ENCODE measurements around the gene OXSR1.
"Not testable (repeated sequence)": the region's sequence is repeated elsewhere in the genome, so short reads cannot be mapped to it uniquely, and the experiment has no call there.

Gene OXSR1

GRCh38 chr3:38276917-38277630, 111.7 kb downstream of the OXSR1 start:
- Histone ChIP-seq H3K27ac (ENCODE audit: low read depth, low read length) (no peak overlapping the region), H3K36me3 (ENCODE audit: control insufficient read depth, insufficient read depth, low read length) (no peaks in the 10 kb centered on the region), H3K9ac (ENCODE audit: low read depth, low read length) (no peak overlapping the region), H3K27me3 (ENCODE audit: control insufficient read depth, insufficient read depth, low read length) (no peaks in the 10 kb centered on the region), H3K9me3 (ENCODE audit: control insufficient read depth, insufficient read depth, low read length) (no peaks in the 10 kb centered on the region), H3K4me3 (ENCODE audit: low read depth, low read length) (no peak overlapping the region), H3K4me1 (ENCODE audit: control insufficient read depth, insufficient read depth, low read length) (no peaks in the 10 kb centered on the region)

DNA sequence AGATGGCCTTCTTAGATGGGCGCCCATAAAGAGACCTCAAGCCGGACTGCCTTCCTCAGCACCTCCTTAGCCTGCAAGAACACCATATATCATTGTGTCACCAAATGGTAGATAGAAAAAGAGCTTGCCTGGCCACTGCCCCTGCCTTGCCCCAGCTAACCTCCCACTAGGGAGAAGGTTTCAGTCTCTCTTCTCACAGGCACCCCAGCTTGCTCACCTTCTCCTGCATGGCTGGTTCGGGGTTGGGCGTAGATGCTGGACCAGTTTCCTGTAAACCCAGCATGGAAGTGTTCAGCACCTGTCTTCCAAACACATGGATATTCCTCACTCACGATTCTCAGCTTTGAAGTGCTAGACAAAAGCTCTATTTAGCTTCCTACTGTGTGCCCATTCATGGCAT, 113.5 kb downstream of the OXSR1 start:
- Histone ChIP-seq H3K27ac (ENCODE audit: low read depth, low read length) (no peak overlapping the region), H3K4me1 (ENCODE audit: control insufficient read depth, insufficient read depth, low read length) (no peaks in the 10 kb centered on the region), H3K9ac (ENCODE audit: low read depth, low read length) (no peak overlapping the region), H3K9me3 (ENCODE audit: control insufficient read depth, insufficient read depth, low read length) (no peaks in the 10 kb centered on the region), H3K27me3 (ENCODE audit: control insufficient read depth, insufficient read depth, low read length) (no peaks in the 10 kb centered on the region), H3K4me3 (ENCODE audit: low read depth, low read length) (no peak overlapping the region), H3K36me3 (ENCODE audit: control insufficient read depth, insufficient read depth, low read length) (no peaks in the 10 kb centered on the region)

DNA sequence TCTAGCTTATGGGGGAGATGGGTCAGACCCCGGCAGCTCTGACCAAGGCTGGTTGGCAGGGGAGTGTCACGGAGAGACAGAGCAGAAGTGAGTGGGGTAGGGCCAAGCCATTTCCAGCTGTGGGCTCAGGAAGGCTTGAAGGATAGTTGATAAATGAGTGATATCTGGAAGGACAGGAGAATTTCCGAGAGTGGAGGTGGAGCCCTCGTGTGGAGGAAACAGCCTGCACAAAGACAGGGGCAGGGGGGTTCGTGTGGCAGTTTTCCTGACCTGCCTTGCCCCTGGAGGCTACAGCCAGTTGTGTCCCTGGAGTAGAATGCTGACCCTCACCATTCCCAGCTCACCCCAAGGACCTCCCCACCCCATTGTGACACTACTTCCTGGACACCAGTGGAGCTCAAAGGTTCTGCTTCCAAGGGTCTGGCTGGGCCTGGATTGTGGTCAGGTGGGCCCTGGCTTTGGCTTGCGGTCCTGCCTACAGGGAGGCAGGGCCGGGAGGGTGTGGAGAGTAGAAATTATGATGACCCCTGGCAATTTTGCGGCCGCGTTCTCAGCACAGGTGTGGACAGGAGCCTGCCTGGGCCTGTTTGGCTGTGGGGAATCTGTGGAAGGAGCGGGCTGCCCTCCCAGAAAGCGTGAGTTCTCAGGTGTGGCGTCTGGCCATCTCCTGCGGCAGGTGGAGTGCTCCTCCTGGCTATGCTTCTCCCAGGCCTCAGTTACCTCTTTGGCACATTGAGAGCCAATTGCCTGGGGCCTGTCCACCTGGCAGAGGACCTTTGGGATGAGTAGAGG, 116.8 kb downstream of the OXSR1 start, which contains the start of gene SLC22A14:
Gene SLC22A14 (plus strand): TSS at position 400 of the 792 bp plus-strand sequence. CDS start 23,733 bp downstream, outside the sequence.
- Histone ChIP-seq H3K4me3 (ENCODE audit: low read depth, low read length) (no peak within 1 kb of the TSS), H3K4me1 (ENCODE audit: control insufficient read depth, insufficient read depth, low read length) (no peaks in the 10 kb centered on the region), H3K9me3 (ENCODE audit: control insufficient read depth, insufficient read depth, low read length) (no peaks in the 10 kb centered on the region), H3K27ac (ENCODE audit: low read depth, low read length) (no peak within 1 kb of the TSS), H3K36me3 (ENCODE audit: control insufficient read depth, insufficient read depth, low read length) (no peaks in the 10 kb centered on the region), H3K9ac (ENCODE audit: low read depth, low read length) (no peak within 1 kb of the TSS), H3K27me3 (ENCODE audit: control insufficient read depth, insufficient read depth, low read length) (no peaks in the 10 kb centered on the region)

DNA sequence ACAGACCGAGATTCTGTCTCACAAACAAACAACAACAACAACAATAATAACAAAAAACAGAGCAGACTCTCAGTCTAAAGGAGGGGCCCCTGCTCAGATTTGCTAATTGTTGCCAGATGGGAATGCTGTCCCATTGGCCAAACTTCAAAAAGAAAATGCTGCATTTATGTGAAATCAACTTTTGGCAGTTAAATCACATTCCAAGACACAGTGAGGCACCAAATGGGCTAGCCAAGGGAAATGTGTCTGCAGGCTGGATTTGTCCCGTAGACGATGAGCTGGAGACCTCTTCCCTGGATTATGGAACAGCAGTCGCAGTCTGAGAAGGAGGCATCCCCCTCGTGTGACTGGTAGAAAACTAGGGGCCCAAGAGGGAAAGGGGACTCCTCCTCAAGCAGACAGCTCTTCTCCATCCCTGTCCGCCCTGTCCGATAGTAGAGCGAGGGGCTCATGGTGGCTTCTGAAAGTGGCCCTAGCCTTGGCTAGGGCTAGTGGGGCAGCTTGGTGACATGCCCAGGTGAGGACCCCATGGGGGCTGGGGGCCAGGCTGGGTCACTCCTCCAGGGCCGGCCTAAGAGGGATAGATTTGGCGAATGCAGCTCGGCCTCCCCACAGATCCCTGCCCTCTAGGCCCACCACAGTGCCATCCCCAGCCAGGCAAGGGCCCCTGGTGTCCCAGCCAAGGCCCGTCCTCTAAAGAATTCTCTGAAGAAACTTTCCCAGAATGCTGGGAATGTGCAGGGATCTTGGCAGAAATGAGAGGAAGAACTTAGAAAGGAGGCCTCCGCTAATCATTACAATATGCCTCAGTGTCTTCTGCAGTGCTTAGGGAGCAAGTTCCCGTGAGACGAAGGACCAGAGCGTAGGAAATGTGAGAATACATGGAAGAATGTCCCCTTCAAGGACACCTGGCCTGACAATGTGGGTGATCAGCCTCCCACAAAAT, 118.7 kb downstream of the OXSR1 start:
- no peak overlapping the region for H3K9ac ChIP-seq (ENCODE audit: low read depth, low read length)
- no peak overlapping the region for H3K27ac ChIP-seq (ENCODE audit: low read depth, low read length)
- no peak overlapping the region for H3K4me3 ChIP-seq (ENCODE audit: low read depth, low read length)
- no peaks in the 10 kb centered on the region for H3K36me3 ChIP-seq (ENCODE audit: control insufficient read depth, insufficient read depth, low read length)
- H3K27me3 ChIP-seq (ENCODE audit: control insufficient read depth, insufficient read depth, low read length), result no peaks in the 10 kb centered on the region
- no peaks in the 10 kb centered on the region for H3K9me3 ChIP-seq (ENCODE audit: control insufficient read depth, insufficient read depth, low read length)
- no peaks in the 10 kb centered on the region for H3K4me1 ChIP-seq (ENCODE audit: control insufficient read depth, insufficient read depth, low read length)

DNA sequence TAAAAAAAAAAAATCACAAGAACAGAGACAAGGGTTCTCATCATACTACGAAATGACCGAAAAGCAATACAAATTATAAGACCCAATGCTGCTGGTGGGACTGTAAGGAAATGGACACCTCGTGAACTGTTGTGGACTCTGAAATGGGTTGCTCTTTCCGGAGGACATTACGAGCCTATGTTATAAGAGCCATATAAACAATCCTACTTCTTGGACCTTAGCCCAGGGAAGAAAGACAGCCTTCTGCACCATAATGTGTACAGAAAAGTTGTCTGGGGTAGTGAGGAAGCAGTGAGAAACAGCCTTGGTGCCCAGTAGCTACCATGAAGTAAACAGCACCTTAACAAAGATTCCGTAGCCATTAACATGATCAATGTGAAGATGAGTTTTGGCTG, 119.4 kb downstream of the OXSR1 start:
- Histone ChIP-seq H3K9me3 (ENCODE audit: control insufficient read depth, insufficient read depth, low read length) (no peaks in the 10 kb centered on the region), H3K36me3 (ENCODE audit: control insufficient read depth, insufficient read depth, low read length) (no peaks in the 10 kb centered on the region), H3K27ac (ENCODE audit: low read depth, low read length) (no peak overlapping the region), H3K4me1 (ENCODE audit: control insufficient read depth, insufficient read depth, low read length) (no peaks in the 10 kb centered on the region), H3K9ac (ENCODE audit: low read depth, low read length) (no peak overlapping the region), H3K27me3 (ENCODE audit: control insufficient read depth, insufficient read depth, low read length) (no peaks in the 10 kb centered on the region), H3K4me3 (ENCODE audit: low read depth, low read length) (no peak overlapping the region)

GRCh38 chr3:38289286-38290217, 124.2 kb downstream of the OXSR1 start:
- H3K4me1 ChIP-seq (ENCODE audit: control insufficient read depth, insufficient read depth, low read length); H3K36me3 ChIP-seq (ENCODE audit: control insufficient read depth, insufficient read depth, low read length); H3K27ac ChIP-seq (ENCODE audit: low read depth, low read length); H3K27me3 ChIP-seq (ENCODE audit: control insufficient read depth, insufficient read depth, low read length); H3K9ac ChIP-seq (ENCODE audit: low read depth, low read length); H3K4me3 ChIP-seq (ENCODE audit: low read depth, low read length); H3K9me3 ChIP-seq (ENCODE audit: control insufficient read depth, insufficient read depth, low read length): not testable (repeated sequence)

DNA sequence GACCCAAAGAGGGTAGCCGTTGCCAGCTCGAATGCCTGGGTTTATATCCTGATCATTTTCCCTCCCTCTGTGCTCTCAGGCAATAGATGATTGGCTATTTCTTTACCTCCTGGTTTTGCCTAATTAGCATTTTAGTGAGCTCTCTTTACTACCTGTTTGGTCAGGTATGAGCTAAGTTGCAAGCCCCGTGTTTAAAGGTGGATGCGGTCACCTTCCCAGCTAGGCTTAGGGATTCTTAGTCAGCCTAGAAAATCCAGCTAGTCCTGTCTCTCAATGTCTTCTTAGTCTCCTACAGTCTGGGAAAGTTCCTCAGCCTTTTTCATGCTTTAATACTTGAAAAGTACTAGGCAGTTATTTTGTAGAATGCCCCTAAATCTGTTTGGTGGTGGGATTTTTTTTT, 131.7 kb downstream of the OXSR1 start:
- not testable (repeated sequence) for H3K9ac ChIP-seq (ENCODE audit: low read depth, low read length); H3K4me3 ChIP-seq (ENCODE audit: low read depth, low read length); H3K4me1 ChIP-seq (ENCODE audit: control insufficient read depth, insufficient read depth, low read length); H3K27me3 ChIP-seq (ENCODE audit: control insufficient read depth, insufficient read depth, low read length); H3K27ac ChIP-seq (ENCODE audit: low read depth, low read length); H3K9me3 ChIP-seq (ENCODE audit: control insufficient read depth, insufficient read depth, low read length); H3K36me3 ChIP-seq (ENCODE audit: control insufficient read depth, insufficient read depth, low read length)

- no peak overlapping the region for H3K9ac ChIP-seq (ENCODE audit: low read depth, low read length)
- no peaks in the 10 kb centered on the region for H3K9me3 ChIP-seq (ENCODE audit: control insufficient read depth, insufficient read depth, low read length)
- H3K36me3 ChIP-seq (ENCODE audit: control insufficient read depth, insufficient read depth, low read length), result no peaks in the 10 kb centered on the region
- H3K27ac ChIP-seq (ENCODE audit: low read depth, low read length), result no peak overlapping the region
- no peak overlapping the region for H3K4me3 ChIP-seq (ENCODE audit: low read depth, low read length)
- no peaks in the 10 kb centered on the region for H3K27me3 ChIP-seq (ENCODE audit: control insufficient read depth, insufficient read depth, low read length)
- H3K4me1 ChIP-seq (ENCODE audit: control insufficient read depth, insufficient read depth, low read length), result no peaks in the 10 kb centered on the region
Observed at GRCh38 chr3:38297537-38297936, 132.2 kb downstream of the OXSR1 start.

DNA sequence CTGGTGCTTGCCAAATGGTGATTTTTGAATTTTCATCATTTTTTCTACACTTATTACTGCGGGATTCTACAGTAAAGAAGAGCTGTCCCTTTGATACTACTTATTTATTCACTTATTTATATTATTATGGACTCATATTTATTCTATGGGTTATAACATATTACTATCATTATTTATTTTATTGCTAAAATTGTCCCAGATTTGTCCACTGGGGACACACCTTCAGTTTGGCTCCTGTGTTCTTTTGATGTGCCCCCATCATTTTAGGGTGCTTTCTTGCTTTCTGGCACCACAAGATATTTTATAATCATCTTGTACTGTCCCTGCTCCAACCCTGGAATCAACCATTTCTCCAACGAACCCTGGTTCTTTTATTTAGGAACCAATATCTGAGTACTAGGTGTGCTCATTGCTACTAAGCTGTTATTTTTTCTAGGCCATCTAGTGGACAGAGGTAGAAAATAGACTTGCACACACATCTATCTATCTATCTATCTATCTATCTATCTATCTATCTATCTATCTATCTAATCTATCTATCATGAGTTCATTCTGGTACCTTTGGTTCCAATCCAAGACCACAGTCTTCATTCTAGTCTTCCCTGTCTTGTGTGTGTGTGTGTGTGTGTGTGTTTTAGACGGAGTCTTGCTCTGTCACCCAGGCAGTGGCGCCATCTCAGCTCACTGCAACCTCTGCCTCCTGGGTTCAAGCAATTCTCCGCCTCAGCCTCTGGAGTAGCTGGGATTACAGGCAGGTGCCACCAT, 132.8 kb downstream of the OXSR1 start:
- Histone ChIP-seq H3K27me3 (ENCODE audit: control insufficient read depth, insufficient read depth, low read length) (no peaks in the 10 kb centered on the region), H3K27ac (ENCODE audit: low read depth, low read length) (no peak overlapping the region), H3K4me3 (ENCODE audit: low read depth, low read length) (no peak overlapping the region), H3K36me3 (ENCODE audit: control insufficient read depth, insufficient read depth, low read length) (no peaks in the 10 kb centered on the region), H3K9ac (ENCODE audit: low read depth, low read length) (no peak overlapping the region), H3K9me3 (ENCODE audit: control insufficient read depth, insufficient read depth, low read length) (no peaks in the 10 kb centered on the region), H3K4me1 (ENCODE audit: control insufficient read depth, insufficient read depth, low read length) (no peaks in the 10 kb centered on the region)
